GM04504 (cell line): Measurements from ENCODE around the gene GAS7.
A peak's percentile ranks its signal among the peaks of the same experiment; 100 is the strongest.

Experiments
- DNase-seq: peaks from one replicate; pipeline ENCODE4 v3.0.0-alpha.2; 2012; ENCODE audit warnings: low read depth

Gene GAS7

DNA sequence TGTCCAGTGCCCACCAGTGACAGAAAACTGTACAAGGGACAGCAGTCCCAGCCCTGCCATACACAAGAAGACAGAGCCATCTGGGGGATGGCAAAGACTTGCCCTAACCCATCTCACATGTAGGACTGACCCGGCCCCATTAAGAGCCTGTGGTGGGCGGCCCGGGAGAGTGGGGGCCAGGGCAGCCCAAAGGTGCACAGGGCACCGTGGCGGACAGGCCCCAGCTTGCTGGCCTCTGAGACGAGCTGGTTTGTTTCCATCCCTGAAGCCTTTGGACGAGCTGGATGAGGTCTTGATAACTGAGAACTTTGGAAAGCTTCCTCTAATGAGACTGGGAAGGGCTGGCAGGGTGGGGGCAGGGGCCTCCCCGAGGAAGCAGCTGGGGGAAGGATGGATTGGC, 282.3 kb downstream of the GAS7 start:
- DNase-seq, result no peak

DNA sequence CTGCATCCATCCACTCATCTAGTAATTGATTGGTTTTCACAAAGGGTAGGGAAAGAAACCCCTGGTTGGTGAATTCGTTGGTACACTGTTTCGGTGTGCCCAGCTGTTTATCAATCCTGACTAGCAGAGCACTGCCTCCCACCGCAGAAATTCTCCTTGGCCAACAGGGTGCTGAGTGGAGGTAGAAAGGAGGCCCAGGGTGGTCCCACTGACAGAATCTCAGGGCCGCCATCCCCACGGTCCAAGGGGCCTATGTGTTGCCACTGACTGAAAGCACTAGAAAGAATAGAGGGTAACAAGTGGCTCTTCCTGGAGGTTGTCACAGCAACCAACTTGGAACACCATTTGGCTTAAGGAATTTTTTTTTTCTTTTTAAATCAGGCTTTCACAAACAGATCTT, 284.9 kb downstream of the GAS7 start:
- no peak for DNase-seq

- no peak for DNase-seq
Observed at GRCh38 chr17:9912121-9913099, 286.0 kb downstream of the GAS7 start.

GRCh38 chr17:9911089-9911488, 287.3 kb downstream of the GAS7 start:
- DNase-seq, result no peak

- no peak for DNase-seq
Observed at GRCh38 chr17:9908649-9909042, 289.8 kb downstream of the GAS7 start.

DNA sequence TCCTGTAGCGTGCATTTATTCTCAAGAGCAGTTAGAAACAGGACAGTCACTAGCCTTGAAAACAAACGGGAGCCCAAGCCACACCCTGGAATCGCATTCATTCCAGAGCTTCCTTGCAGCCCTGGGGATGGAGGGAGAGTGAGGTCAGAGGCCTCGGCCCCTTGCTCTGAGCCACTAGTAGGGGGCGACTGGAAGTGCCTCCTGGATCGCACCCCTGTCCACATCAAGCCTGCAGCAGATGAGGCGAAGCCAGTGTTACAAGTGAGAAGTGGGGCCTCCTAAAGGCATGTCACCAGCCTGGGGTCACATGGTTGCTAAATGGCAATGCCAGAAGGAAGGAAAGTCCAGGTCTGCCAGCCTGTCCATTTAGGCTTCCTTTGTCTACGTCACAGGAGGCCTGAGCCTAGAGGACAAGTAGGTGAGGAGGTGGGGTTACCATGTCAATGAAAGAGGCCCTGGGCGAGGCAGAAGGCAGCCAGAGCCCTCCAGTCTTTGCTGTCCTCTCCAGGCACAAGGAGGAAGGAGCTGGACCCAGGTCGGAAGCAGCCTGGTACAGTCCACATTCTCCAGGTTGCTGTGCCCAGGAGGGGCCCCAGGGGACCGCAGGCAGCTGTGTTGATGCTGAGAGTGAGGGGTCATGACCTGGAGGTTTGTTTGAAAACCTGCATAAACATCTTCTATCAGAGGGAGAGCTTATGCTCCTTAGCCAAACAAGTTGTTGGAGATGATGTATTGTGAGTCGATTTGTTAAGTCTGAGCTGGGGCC, 290.3 kb downstream of the GAS7 start:
- no peak for DNase-seq

- DNase-seq, result no peak
Observed at GRCh38 chr17:9907131-9907530, 291.3 kb downstream of the GAS7 start.

- no peak for DNase-seq
Observed at GRCh38 chr17:9906616-9907015, 291.8 kb downstream of the GAS7 start.

GRCh38 chr17:9905902-9906301, 292.5 kb downstream of the GAS7 start:
- DNase-seq, result no peak

DNA sequence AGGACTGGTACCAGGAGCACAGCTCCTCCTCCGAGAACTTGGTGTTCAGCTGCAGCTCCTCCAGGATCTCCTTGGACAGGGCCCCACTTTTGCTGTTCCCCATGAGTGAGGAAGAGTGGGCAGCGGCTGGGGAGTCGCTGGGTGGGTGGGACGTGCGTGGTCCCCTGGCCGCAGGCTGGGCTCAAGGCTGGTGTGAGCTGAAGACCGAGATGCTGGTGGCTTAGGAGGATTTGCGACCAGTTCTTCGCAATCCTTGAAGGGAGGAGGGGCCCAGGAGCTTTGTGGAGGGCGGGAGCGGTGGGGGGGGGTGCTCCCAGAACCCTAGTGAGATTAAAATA, 293.4 kb downstream of the GAS7 start, which contains the start of gene RCVRN:
Gene RCVRN (minus strand): TSS at position 194 of the 338 bp plus-strand sequence. CDS start 91 bp downstream, at position 103.
- DNase-seq, result no peak

- no peak for DNase-seq
Observed at GRCh38 chr17:9904277-9905077, 293.9 kb downstream of the GAS7 start.

- no peak for DNase-seq
Observed at GRCh38 chr17:9902120-9902519, 296.3 kb downstream of the GAS7 start.

DNA sequence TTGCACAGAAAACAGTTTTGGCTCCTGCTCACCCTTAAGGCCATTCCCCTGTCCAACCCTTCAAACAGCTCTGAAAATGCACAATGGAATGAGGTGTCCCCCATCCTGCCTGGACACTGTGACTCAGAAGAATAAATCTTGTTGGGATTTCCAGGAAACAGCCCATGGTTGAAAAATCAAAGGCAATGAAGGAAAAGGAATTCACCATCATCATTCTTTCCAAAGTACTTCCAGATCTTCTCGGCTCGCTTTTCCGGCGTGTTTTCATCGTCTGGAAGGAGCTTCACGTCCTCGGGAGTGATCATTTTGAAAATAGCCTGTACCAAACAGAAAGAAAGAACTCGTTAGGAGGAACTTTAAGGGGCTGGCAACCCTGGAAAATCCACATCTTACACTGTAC, 297.6 kb downstream of the GAS7 start:
- peak; percentile 72 for DNase-seq

DNA sequence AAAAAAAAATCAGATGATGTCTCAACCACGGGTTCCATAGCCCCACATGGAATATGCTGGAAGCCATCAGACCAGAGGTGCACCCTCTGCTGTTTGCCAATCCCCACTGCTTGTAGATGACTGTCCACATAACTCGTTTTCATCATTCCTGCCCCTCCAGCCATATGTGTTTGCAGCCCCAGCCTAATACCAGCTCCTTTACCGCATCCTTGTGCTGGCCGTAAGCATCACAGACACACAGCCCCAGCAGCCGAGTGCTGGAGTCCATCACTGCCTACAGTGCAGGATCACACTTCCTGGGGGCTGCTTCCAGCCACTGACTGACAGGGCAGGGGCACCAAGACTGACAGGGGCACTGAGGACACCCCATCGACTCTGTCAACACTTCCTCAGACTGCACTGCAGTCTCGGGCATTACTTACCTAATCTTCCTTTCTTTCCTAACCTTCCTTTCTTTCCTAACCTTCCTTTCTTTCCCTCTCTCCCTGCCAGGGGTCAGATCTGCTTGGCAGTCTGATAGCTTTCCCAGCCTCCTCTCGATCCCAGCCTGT, 298.3 kb downstream of the GAS7 start:
- DNase-seq, result no peak

GRCh38 chr17:9899280-9900043, 298.9 kb downstream of the GAS7 start:
- DNase-seq, result no peak

DNA sequence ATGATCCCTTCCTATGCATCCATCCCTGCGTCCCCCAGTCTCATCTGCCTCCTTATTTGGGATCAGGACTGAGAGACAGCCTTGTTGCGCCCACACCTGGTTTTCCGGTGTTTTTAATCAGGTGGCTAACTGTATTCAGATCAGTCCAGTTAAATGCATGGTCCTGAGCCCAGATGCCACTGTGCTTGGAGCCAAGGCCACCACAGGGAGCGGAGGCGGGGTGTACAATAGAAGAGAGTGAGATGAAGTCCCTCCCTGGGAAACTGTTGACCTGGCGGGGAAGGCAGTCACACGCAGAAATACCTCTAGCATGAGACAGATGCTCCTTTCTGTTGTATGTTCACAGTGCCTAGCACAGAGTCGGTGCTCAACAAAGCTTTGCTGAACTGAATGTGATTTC, 299.6 kb downstream of the GAS7 start:
- DNase-seq, result no peak

DNA sequence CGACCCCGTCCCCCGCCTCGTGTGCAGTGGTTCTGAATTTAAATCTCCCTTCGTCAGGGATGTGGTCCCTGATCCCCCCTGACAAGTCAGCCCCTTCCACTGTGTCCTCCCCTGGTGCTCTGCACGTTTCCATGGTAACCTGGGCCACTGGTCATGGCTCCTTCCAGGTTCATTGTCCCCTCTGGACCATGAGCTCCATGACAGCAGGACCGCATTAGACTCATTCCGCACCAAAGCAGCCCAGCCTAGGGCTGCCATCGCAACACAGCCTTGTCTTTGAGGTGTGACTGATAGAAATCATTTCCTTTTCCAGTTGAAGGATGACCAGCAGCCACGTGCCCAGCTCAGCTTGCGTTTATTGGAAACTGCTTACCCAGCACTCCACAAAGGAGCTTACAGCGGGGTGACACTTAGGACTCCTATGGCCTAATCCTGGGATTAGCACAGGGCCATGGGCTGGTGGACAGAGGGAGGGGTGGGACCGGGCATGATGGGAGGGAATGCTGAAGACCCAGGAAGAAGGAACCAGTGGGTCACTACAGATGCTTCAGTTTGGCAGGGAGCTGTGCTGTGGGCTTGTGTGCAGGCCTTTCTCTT, 300.9 kb downstream of the GAS7 start:
- DNase-seq, result no peak

- no peak for DNase-seq
Observed at GRCh38 chr17:9895923-9896322, 302.5 kb downstream of the GAS7 start.

DNA sequence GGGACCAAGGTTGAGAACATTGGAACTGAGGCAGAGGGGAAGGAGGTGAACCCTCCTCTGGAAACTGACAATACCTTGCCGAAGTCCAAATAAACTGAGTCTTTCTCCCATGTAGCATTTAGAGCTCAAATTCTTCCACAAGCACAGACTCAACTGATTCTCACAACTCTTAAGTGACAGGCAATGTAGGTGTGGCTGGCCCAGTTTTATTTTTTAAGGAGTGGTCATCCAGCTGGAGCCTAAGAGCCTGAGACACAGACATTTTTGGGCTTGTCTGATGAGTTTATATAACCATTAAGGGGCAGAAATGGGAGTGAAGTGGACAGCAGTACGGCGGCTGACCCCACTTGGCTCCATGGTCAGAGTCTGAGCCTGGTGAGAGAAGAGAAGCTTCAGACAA, 304.2 kb downstream of the GAS7 start:
- no peak for DNase-seq

GRCh38 chr17:9893411-9894012, 304.9 kb downstream of the GAS7 start:
- DNase-seq, result peak; percentile 43
